Right lobe of liver (tissue), 6 donors: Measurements from ENCODE around the gene ZNF362. TPM values are rescaled to one million over a fixed set of nuclear protein-coding genes. Genes with fewer than 3 reads are reported as not detected.

Experiments
- ATAC-seq, 4 donors: fragments of 200-7000 bp; cut with Tn5 transposase; one replicate each; pipeline ENCODE4 v1.9.1; 2020; ENCODE audit warnings: mild to moderate bottlenecking in 4 of 4, moderate library complexity in 4 of 4
- DNase-seq, 3 donors: peaks; one replicate each; pipeline ENCODE4 v3.0.0-alpha.2; 2020
- H3K27ac ChIP-seq, 3 donors: fragments of 200-600 bp; one replicate each; pipeline ENCODE4 v1.8.0; 2022
- H3K27me3 ChIP-seq, 2 donors: fragments of 200-600 bp; one replicate each; pipeline ENCODE4 v1.8.0; 2022
- H3K36me3 ChIP-seq, 4 donors: fragments of 200-600 bp; sonication (generic) in 1 of 4; one replicate each; pipeline versions ENCODE4 v1.5.1 to v1.8.0; 2017 to 2022; ENCODE audit warnings: control low read depth in 1 of 4
- H3K4me1 ChIP-seq, 4 donors: fragments of 200-600 bp; sonication (generic) in 1 of 4; one replicate each; pipeline versions ENCODE4 v1.5.1 to v1.8.0; 2017 to 2022; ENCODE audit warnings: control low read depth in 1 of 4
- H3K4me3 ChIP-seq, 3 donors: fragments of 200-600 bp; one replicate each; pipeline ENCODE4 v1.8.0; 2022
- H3K9me3 ChIP-seq, 4 donors: fragments of 200-600 bp; sonication (generic) in 1 of 4; one replicate each; pipeline versions ENCODE4 v1.5.1 to v1.8.0; 2017 to 2022; ENCODE audit warnings: control low read depth in 1 of 4
- POLR2A ChIP-seq: fragments of 450-650 bp; IDR thresholded peaks from one replicate; pipeline ENCODE4 v1.6.1; 2017; ENCODE audit warnings: antibody characterized with exemption, mild to moderate bottlenecking
- WGBS: methylation state at CpG from one replicate; pipeline ENCODE4 v1.1.6; 2018; ENCODE audit warnings: low coverage, low lambda C conversion rate; ENCODE audit not compliant: insufficient coverage; ENCODE audit errors: missing lambda C conversion rate; 5-methylcytosine and 5-hydroxymethylcytosine counted together
- intact Hi-C, 2 donors: fragments of 100-400 bp; cut with DNase I; formaldehyde crosslinking; loops; one replicate each; pipeline versions ENCODE4 v1.11.2 to v1.14.1; 2022
- total RNA-seq, 6 experiments: library from RNA; depleted of rRNA in 2 of 6; stranded (reverse); fragments of >200 nt in 2 of 6; fragmentation: NEBNext Ultra II Directional in 3 of 6; extraction: Animal tissue kit (Norgen Biotek cat#: 25700) in 3 of 6; gene quantifications; one replicate each; pipeline versions ENCODE4 v1.1.0 to v1.2.4, GENCODE V29; 2016 to 2023
- TF ChIP-seq, protein P1 (sequence below), 4 donors: fragments of 200-600 bp in 3 of 4; fragments of 450-650 bp in 1 of 4; IDR thresholded peaks; one replicate each; pipeline versions ENCODE4 v1.5.1 to v1.8.0; 2016 to 2022; ENCODE audit warnings: antibody characterized with exemption in 4 of 4, mild to moderate bottlenecking in 2 of 4
- donor health status: DM: no; HTN: yes; CAD: no.
- donor health status: DM: no; HTN: no; CAD: no.
- donor health status: DM: no; HTN: no; CAD: no.
- donor health status: DM: no; HTN: yes; CAD: no.
- donor health status: DM: no; HTN: yes; CAD: no.

Gene ZNF362
- total RNA-seq, 6 experiments from 2014 or later = 3.4 to 8.4 (median 7.0) TPM

DNA sequence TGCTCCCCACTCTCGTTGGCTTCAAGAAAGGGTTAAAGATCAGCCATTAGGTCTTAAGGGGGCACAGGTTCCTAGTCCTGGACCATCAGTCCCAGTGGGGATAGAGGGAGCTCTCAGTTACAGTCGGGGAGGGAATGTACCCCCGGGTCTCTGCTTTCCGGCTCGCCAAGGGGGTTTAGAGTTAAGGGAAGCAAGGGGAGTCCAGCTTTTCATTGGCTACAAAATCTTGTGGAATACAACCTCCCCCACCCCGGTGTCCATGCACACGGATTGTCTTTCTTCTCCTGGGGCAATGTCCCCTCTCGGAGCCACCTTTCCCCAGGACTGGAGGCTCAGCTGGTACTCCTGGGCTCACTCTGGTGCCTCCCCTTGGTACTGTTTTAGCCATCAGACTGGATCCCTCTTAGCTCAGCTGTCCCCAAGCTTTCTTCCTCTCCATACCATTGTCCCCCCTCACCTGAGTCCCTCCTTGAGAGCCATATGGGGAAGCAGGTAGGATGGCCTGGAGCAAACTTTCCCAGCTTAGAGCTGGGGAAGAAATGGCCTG is 64.4 kb downstream of the ZNF362 start, which contains the start of gene A3GALT2:
TSS of gene A3GALT2 (minus strand) at position 480 of the 547 bp plus-strand sequence. CDS start at position 480, 0 bp downstream.
- peak in 1 of 4 donors; percentile 27 for ATAC-seq
- Histone ChIP-seq H3K4me1 (no peaks in the 10 kb centered on the region), H3K9me3 (no peaks in the 10 kb centered on the region), H3K27ac (no peak within 1 kb of the TSS), H3K27me3 (no peaks in the 10 kb centered on the region), H3K36me3 (peaks cover 18 to 31% (median 27%) of the 10 kb centered on the region in 4 donors), H3K4me3 (no peak within 1 kb of the TSS)
- 49% methylated on average over 3 of the region's 8 CpGs for WGBS
- no peak for TF ChIP-seq POLR2A
- TF ChIP-seq, protein P1, sequence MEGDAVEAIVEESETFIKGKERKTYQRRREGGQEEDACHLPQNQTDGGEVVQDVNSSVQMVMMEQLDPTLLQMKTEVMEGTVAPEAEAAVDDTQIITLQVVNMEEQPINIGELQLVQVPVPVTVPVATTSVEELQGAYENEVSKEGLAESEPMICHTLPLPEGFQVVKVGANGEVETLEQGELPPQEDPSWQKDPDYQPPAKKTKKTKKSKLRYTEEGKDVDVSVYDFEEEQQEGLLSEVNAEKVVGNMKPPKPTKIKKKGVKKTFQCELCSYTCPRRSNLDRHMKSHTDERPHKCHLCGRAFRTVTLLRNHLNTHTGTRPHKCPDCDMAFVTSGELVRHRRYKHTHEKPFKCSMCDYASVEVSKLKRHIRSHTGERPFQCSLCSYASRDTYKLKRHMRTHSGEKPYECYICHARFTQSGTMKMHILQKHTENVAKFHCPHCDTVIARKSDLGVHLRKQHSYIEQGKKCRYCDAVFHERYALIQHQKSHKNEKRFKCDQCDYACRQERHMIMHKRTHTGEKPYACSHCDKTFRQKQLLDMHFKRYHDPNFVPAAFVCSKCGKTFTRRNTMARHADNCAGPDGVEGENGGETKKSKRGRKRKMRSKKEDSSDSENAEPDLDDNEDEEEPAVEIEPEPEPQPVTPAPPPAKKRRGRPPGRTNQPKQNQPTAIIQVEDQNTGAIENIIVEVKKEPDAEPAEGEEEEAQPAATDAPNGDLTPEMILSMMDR (IDR thresholded peaks at IDR 0.05) = no peak
- intact Hi-C loops = no loop called here
- DNase-seq = no peak

- Histone ChIP-seq H3K27ac (no peak overlapping the region), H3K4me3 (no peak overlapping the region), H3K36me3 (peaks cover 22 to 36% (median 32%) of the 10 kb centered on the region in 4 donors), H3K9me3 (no peaks in the 10 kb centered on the region), H3K4me1 (no peaks in the 10 kb centered on the region), H3K27me3 (no peaks in the 10 kb centered on the region)
- DNase-seq (no peak), ATAC-seq (peak in 1 of 4 donors; percentile 27)
- TF ChIP-seq POLR2A = no peak
- TF ChIP-seq, protein P1 (IDR thresholded peaks at IDR 0.05) = no peak
- WGBS = 56% methylated on average over 3 of the region's 5 CpGs
- intact Hi-C loops = no loop called here
Observed at GRCh38 chr1:33321178-33321577, 64.9 kb downstream of the ZNF362 start.

DNA sequence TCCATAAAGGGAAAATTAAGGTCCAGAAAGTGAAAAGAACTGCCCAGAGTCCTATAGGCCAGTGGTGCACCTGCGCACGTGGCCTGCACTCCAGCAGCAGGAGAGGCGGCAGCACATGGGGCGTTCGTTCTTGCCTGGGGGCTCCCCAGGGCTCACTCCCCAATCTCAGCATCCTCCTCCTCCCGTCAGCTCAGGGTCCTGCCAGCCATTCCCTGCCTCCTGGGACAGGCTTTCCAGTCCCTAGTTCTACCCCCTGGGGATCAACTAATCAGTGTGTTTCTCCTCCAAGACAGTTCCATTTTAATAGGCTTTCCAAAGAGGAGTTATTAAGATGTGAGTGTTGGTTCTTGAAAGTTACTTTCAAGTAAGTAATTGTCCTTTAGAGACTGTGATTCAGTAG is 65.8 kb downstream of the ZNF362 start:
- Histone ChIP-seq H3K4me1 (peaks cover 0 to 8% (median 0%) of the 10 kb centered on the region in 4 donors), H3K27me3 (no peaks in the 10 kb centered on the region), H3K27ac (no peak overlapping the region), H3K9me3 (no peaks in the 10 kb centered on the region), H3K4me3 (no peak overlapping the region), H3K36me3 (peaks cover 22 to 45% (median 39%) of the 10 kb centered on the region in 4 donors)
- WGBS = no CpG with 5 or more reads among the region's 6 CpGs
- DNase-seq = no peak
- no peak for ATAC-seq
- intact Hi-C loops = no loop called here
- TF ChIP-seq POLR2A = no peak
- TF ChIP-seq, protein P1 (IDR thresholded peaks at IDR 0.05) = no peak

- Histone ChIP-seq H3K4me3 (no peak overlapping the region), H3K36me3 (peaks cover 27 to 54% (median 43%) of the 10 kb centered on the region in 4 donors), H3K4me1 (peaks cover 0 to 17% (median 0%) of the 10 kb centered on the region in 4 donors), H3K27ac (no peak overlapping the region), H3K27me3 (no peaks in the 10 kb centered on the region), H3K9me3 (no peaks in the 10 kb centered on the region)
- TF ChIP-seq, protein P1 (IDR thresholded peaks at IDR 0.05) = no peak
- no peak for TF ChIP-seq POLR2A
- WGBS = 72% methylated on average over 4 of the region's 10 CpGs
- intact Hi-C loops = no loop called here
- ATAC-seq (no peak), DNase-seq (no peak)
Observed at GRCh38 chr1:33322870-33323585, 66.7 kb downstream of the ZNF362 start.
